Left cardiac atrium (tissue), 4 donors: ENCODE measurements around the gene TSHZ1. TPM values are rescaled to one million over a fixed set of nuclear protein-coding genes. Genes with fewer than 3 reads are reported as not detected.
"Not testable (repeated sequence)": the region's sequence is repeated elsewhere in the genome, so short reads cannot be mapped to it uniquely, and the experiment has no call there.

Source experiments
- ATAC-seq, 2 donors: fragments of 200-7000 bp; cut with Tn5 transposase; one replicate each; pipeline ENCODE4 v1.9.1; 2020; ENCODE audit warnings: mild to moderate bottlenecking in 2 of 2, moderate library complexity in 2 of 2
- DNase-seq: peaks from one replicate; pipeline ENCODE4 v3.0.0-alpha.2; 2020
- intact Hi-C, 2 donors: fragments of 100-400 bp; cut with DNase I; formaldehyde crosslinking; loops; one replicate each; pipeline versions ENCODE4 v1.14.1 to v1.15.1; 2022 to 2023
- total RNA-seq, 2 donors: library from RNA; stranded (reverse); fragmentation: NEBNext Ultra II Directional; extraction: Animal tissue kit (Norgen Biotek cat#: 25700); gene quantifications; one replicate each; pipeline ENCODE4 v1.2.1, GENCODE V29; 2021
- donor health status: DM: no; HTN: yes; CAD: no.
- donor health status: DM: no; HTN: yes; CAD: no; lungs with severe emphysema.
- donor health status: DM: yes; HTN: yes; CAD: no.
- donor health status: Dilated cardiomyopathy.

TSHZ1 gene
- total RNA-seq, 2 donors from 2014 or later: 14.0 to 22.6 TPM

GRCh38 chr18:75317300-75317699 is 106.7 kb downstream of the TSHZ1 start:
- no peak for ATAC-seq
- DNase-seq: no peak
- intact Hi-C loops: no loop called here

GRCh38 chr18:75317703-75318102 is 107.1 kb downstream of the TSHZ1 start:
- no peak for DNase-seq
- no peak for ATAC-seq
- intact Hi-C loops: no loop called here

GRCh38 chr18:75319905-75320304 is 109.3 kb downstream of the TSHZ1 start:
- no peak for ATAC-seq
- DNase-seq: no peak
- intact Hi-C loops: no loop called here

- ATAC-seq (no peak), DNase-seq (no peak)
- intact Hi-C loops: no loop called here
Observed at GRCh38 chr18:75320506-75320905, 109.9 kb downstream of the TSHZ1 start.

GRCh38 chr18:75321431-75321830 is 110.8 kb downstream of the TSHZ1 start:
- ATAC-seq (no peak), DNase-seq (no peak)
- intact Hi-C loops: no loop called here

- ATAC-seq (no peak), DNase-seq (no peak)
- intact Hi-C loops: no loop called here
Observed at GRCh38 chr18:75322206-75322605, 111.6 kb downstream of the TSHZ1 start.

GRCh38 chr18:75323821-75324585 is 113.4 kb downstream of the TSHZ1 start:
- DNase-seq: no peak
- ATAC-seq: no peak

GRCh38 chr18:75324686-75325257 is 114.2 kb downstream of the TSHZ1 start:
- DNase-seq (no peak), ATAC-seq (no peak)
- intact Hi-C loops: no loop called here

More at GRCh38 chr18:75323821-75324585, 113.4 kb downstream of the TSHZ1 start:
- intact Hi-C loops: no loop called here

- ATAC-seq, DNase-seq, intact Hi-C loops: not testable (repeated sequence)
Observed at GRCh38 chr18:75329753-75330152, 119.2 kb downstream of the TSHZ1 start.

- ATAC-seq: no peak
- DNase-seq: no peak
- intact Hi-C loops: no loop called here
Observed at GRCh38 chr18:75330308-75330707, 119.7 kb downstream of the TSHZ1 start.

- no peak for ATAC-seq
- intact Hi-C loops: no loop called here
Observed at GRCh38 chr18:75334869-75335268, 124.3 kb downstream of the TSHZ1 start.

GRCh38 chr18:75335511-75335910 is 124.9 kb downstream of the TSHZ1 start:
- no peak for ATAC-seq
- DNase-seq: no peak
- intact Hi-C loops: no loop called here

More at GRCh38 chr18:75334869-75335268, 124.3 kb downstream of the TSHZ1 start:
- DNase-seq: no peak

- DNase-seq (no peak), ATAC-seq (no peak)
- intact Hi-C loops: no loop called here
Observed at GRCh38 chr18:75336767-75337166, 126.2 kb downstream of the TSHZ1 start.

- DNase-seq (no peak), ATAC-seq (no peak)
- intact Hi-C loops: no loop called here
Observed at GRCh38 chr18:75337348-75337747, 126.8 kb downstream of the TSHZ1 start.

GRCh38 chr18:75338631-75339030 is 128.0 kb downstream of the TSHZ1 start:
- ATAC-seq (no peak), DNase-seq (no peak)
- intact Hi-C loops: no loop called here

Other genes with a start within 250 kb of the TSHZ1 start
- 10 to 100 TPM; 33.8 to 51.1 TPM for gene PTGR3, start 1.7 kb upstream of the TSHZ1 start, total RNA-seq
- gene SMIM21, start 216.9 kb downstream of the TSHZ1 start, total RNA-seq: not detected